Activated CD8-positive, alpha-beta memory T cell treated with anti-CD3 and anti-CD28 coated beads for 48 hours (primary cell): ENCODE measurements around the gene TMEM184B.

Experiments used
- DNase-seq, 3 experiments: peaks; one replicate each; pipeline ENCODE4 v3.0.0-alpha.2; 2020; ENCODE audit warnings: low read depth in 2 of 3, low spot score in 2 of 3

TMEM184B gene

GRCh38 chr22:38228326-38228872, 44.4 kb downstream of the TMEM184B start:
- DNase-seq, result no peak

- no peak for DNase-seq
These were observed 45.8 kb downstream of the TMEM184B start for GRCh38 chr22:38226853-38227649.

- DNase-seq, result no peak
These were observed 49.4 kb downstream of the TMEM184B start for GRCh38 chr22:38223289-38223960.

GRCh38 chr22:38222797-38223119, 50.1 kb downstream of the TMEM184B start:
- DNase-seq, result no peak

- DNase-seq, result no peak
These were observed 50.7 kb downstream of the TMEM184B start for GRCh38 chr22:38221908-38222796.

- DNase-seq, result no peak
These were observed 51.4 kb downstream of the TMEM184B start for GRCh38 chr22:38221407-38221806.

GRCh38 chr22:38220653-38221386, 52.0 kb downstream of the TMEM184B start:
- DNase-seq, result no peak

- DNase-seq, result no peak
These were observed 52.6 kb downstream of the TMEM184B start for GRCh38 chr22:38220163-38220562.

GRCh38 chr22:38219632-38220031, 53.2 kb downstream of the TMEM184B start:
- no peak for DNase-seq

- DNase-seq, result no peak
These were observed 53.9 kb downstream of the TMEM184B start for GRCh38 chr22:38218661-38219622.

- no peak for DNase-seq
These were observed 57.4 kb downstream of the TMEM184B start for GRCh38 chr22:38215156-38216038.

- DNase-seq, result no peak
These were observed 58.3 kb downstream of the TMEM184B start for GRCh38 chr22:38214302-38215056.

- no peak for DNase-seq
These were observed 58.9 kb downstream of the TMEM184B start for GRCh38 chr22:38213990-38214301.

GRCh38 chr22:38213319-38213989, 59.4 kb downstream of the TMEM184B start:
- no peak for DNase-seq

- no peak for DNase-seq
These were observed 60.4 kb downstream of the TMEM184B start for GRCh38 chr22:38212442-38212841.

GRCh38 chr22:38211556-38211955, 61.3 kb downstream of the TMEM184B start:
- DNase-seq, result no peak

GRCh38 chr22:38208551-38208968, 64.2 kb downstream of the TMEM184B start:
- DNase-seq, result no peak
